Lung microvascular endothelial cell (primary cell): Measurements from ENCODE around the gene CUL4B. TPM values are rescaled to one million over a fixed set of nuclear protein-coding genes. Genes with fewer than 3 reads are reported as not detected.
"Not testable (repeated sequence)": the region's sequence is repeated elsewhere in the genome, so short reads cannot be mapped to it uniquely, and the experiment has no call there.

Source experiments
- DNase-seq, 2 donors: peaks; one replicate each; pipeline versions ENCODE4 v3.0.0 to v3.0.0-alpha.2; 2010; ENCODE audit warnings: low read depth in 2 of 2
- total RNA-seq: library from RNA; depleted of rRNA; stranded (reverse); fragments of >200 nt; gene quantifications from 2 replicates; pipeline ENCODE4 v1.2.1, GENCODE V29; 2014

The CUL4B gene
- total RNA-seq, 1 donor from 2014 or later = 30.8 TPM

DNA sequence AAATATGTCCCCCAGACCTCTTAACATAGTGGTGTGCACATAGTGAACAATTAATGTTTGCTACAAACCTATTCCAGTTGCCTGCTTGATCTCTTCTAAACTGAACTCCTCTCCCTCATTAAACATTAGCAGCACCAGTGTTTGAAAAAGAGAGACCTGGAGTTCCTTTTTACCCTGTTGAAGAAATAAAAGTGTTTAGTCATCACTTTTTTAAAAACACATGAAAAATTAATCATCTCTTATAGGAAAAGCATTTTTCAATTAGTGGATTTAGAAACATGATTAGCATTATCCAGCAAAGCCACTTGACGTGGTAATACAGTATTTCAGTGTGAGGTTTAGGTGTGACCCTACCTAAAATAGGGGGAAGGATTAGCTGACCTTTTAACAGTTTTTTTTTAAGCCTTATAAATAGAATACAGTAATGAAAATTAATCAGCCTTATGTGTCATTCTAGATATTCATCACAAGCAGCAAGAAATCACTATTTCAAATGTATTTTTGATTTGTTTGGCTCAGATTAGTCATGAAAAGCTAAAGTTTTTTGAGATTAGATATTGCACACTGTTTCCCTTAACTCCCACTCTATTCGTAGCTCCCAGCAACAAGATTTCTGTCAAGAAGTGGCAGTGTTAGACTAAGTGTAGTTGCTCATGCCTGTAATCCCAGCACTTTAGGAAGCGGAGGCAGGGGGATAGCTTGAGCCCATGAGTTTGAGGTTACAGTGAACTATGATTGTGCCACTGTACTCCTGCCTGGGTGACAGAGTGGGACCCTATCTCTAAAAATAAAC is 26.2 kb downstream of the CUL4B start:
- DNase-seq = no peak

- DNase-seq = no peak
These were observed 37.9 kb downstream of the CUL4B start for GRCh38 chrX:120522820-120523219.

DNA sequence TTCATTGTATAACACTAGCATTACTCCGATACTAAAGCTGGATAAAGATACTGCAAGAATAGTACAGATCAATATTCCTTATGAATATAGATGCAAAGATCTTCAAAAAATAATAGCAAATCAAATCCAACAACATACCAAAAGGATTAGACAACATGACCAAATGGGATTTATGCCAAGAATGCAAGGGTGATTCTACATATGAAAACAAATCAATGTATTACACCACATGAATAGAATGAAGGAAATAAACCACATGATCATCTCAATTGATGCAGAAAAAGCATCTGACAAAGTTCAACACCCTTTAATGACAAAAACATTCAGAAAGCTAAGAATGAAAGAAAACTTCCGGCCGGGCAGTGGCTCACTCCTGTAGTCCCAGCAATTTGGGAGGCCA is 42.8 kb downstream of the CUL4B start:
- DNase-seq = peak; percentile 73 to 77

DNA sequence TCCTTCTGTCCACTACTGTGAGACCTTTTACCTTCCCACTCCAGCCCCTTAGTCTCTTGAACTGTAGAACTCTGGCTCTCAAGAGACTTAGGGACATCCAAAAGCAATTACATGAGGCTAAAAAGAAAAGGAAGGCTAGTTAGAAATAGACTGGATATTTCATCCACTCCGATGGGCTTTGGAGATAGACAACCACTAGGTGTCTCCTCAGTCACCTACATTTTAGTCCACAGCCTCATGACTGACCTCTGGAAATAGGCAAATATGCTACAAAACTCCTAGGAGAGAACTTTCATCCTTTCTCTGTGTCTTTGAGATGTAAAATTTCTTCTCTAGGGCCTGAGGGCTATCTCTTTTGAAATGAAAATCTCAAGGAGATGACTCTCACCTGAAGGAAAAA is 46.5 kb downstream of the CUL4B start:
- DNase-seq = peak; percentile 34 to 56

GRCh38 chrX:120512627-120513026 is 48.1 kb downstream of the CUL4B start:
- no peak for DNase-seq

DNA sequence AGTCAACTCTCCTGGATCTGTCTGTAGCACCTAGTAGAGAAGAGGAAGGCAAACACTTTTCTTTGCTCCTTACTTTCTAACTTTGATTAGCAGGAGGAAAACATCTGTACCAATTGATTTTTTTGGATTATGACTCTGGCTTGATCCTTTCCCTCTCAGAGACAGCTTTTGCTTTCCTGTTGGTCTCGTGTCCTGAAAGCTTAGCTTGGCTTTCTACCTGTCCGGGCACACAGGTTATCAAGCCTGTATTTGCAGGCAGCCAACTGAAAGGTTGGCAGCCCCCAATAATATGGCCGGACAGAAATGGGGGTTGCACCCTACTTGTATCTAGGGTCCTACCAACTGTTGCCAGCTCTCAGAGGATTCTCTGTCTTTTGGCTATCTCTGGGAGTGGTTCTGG is 48.5 kb downstream of the CUL4B start:
- DNase-seq = no peak

DNA sequence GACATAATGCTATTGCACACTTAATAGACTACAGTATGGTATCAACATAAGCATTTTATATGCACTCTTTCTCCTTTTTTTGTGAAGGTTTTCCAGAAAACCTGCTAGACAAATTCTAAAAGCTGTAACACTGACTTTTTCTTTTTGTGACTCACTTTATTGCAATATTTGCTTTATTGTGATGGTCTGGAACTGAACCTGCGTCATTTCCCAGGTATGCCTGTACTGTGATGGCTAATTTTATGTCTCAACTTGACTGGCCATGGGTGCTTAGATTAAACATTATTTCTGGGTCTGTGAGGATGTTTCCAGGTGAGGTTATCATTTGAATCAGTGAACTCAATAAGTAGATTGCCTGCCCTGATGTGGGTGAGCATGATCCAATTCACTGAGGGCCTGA is 56.2 kb downstream of the CUL4B start:
- no peak for DNase-seq

DNA sequence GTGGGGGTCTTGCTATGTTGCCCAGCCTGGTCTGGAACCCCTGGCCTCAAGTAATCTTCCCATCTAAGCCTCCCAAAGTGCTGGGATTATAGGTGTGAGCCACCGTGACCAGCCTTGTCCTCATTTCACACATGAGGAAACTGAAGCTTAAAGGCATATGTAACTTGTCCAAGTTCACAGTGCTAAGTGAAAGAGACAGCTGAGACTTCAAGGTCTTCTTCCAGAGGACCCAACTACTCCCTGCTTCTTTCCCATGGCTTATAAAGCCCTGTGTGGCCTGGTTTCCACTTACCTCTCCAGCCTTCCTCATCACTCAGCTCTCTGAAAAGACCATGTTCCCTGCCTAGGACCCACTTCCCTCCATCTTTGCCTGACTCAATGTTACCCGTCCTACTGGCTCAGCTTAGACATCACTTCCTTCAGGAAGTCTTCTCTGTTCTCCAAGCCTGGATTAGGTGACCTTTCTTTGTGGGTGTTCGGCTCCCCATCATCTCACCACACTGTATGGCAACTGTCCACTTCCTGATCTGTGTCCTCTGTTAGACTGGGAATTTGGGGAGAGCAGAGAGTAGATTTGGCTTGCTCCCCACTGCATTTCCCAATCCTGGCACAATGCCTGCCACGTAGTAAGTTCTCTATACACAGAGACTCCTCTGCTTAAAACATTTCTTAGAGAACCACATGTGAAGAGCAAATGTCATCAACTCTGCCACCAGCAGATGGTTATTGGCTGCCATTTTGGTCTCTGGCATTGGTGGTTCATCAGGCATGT is 61.3 kb downstream of the CUL4B start:
- peak in 1 of 2 donors; percentile 6 for DNase-seq

GRCh38 chrX:120490119-120490518 is 70.6 kb downstream of the CUL4B start:
- not testable (repeated sequence) for DNase-seq

GRCh38 chrX:120486786-120487185 is 74.0 kb downstream of the CUL4B start:
- no peak for DNase-seq

DNA sequence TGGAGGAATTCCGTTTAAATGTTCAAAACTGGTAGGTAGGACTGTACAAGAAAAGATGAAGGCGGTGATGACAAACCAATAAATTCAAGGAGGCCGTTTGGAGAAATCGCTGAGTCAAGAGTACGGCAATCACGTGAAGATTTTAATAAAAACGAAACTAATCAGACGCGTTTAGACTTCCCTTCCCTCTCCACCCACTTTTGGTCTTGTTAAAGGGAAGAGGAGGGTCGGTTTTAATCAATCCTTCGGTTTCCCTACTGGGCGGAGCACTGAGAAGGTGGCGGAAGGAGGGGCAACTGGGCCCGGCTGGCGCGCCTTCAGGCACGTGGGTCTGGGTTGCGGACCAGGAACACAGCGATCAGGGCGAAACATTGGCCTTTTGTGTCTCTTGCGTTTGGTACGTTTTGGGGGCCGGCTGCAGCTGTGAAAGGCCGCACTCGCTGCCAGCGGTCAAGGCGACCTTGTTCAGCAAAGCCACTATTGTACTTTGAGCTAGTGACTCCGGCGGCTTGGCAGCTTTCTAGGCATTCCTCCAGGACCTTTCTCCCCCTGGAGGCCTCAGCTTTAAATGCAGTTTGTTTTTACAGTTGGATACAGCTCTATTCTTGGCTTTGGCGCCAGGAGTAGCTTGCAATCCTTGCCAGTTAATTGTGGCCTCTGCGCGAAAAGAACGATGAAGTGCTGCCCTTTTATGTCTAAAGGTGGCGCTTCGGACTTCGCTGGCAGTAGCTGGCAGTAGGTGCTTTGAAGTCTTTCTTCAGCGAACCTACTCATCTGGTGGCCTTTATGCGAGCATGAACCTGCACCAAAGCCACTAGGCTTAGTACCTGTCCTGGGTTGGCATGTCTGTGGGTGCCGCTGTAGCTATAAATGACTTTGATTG is 74.9 kb downstream of the CUL4B start:
- DNase-seq = peak; percentile 75 to 88

DNA sequence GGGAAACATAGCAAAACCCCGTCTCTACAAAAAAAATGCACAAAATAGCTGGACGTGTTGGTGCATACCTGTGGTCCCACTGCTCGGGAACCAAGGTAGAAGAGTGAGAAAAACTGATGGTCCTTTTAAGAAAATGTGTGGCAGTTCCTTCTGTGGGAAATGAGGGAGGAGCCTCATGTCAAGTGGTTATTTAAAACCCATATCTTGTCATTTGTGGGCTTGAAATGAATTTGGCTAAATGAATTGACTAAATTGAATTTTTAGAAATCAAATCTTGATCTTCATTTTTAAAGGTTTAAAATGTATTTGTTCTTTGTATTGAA is 75.5 kb downstream of the CUL4B start:
- DNase-seq = no peak

DNA sequence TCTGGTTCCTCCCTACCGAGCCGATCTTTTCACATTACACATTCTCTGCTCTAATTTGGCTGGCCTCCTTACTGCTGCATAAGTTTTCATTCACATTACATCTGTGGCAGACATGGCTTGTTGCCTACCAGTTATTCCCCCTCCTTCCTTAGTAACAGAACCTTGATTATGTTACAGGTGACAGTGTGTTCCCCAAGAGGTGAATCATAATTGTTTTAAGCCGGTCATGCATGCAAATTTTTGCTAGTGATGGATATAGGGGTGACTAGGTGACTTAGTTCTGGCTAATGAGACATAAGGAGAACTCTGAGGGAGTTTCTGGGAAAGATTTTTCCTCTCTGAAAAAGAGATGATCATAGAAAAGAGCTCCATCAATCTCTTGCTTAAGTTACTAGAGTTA is 83.3 kb downstream of the CUL4B start:
- no peak for DNase-seq

- DNase-seq = no peak
These were observed 84.0 kb downstream of the CUL4B start for GRCh38 chrX:120476714-120477113.

- DNase-seq = peak; percentile 36 to 56
These were observed 85.3 kb downstream of the CUL4B start for GRCh38 chrX:120475447-120475846.

Other genes with a start within 250 kb of the CUL4B start
- not detected in 2 replicates for gene TMEM255A, start 249.5 kb downstream of the CUL4B start, total RNA-seq
- not detected in 2 replicates for gene ATP1B4, start 198.9 kb downstream of the CUL4B start, total RNA-seq
- 81.5 and 117 TPM in 2 replicates for gene LAMP2, start 91.7 kb downstream of the CUL4B start, total RNA-seq
- gene MCTS1, start 43.1 kb upstream of the CUL4B start, total RNA-seq = 24.4 and 26.6 TPM in 2 replicates
- 42.7 and 49.2 TPM in 2 replicates for gene C1GALT1C1, start 69.1 kb upstream of the CUL4B start, total RNA-seq